H9 (cell line): ENCODE measurements around the gene NT5C. TPM values are rescaled to one million over a fixed set of nuclear protein-coding genes. Genes with fewer than 3 reads are reported as not detected.

Source experiments
- DNase-seq: peaks from one replicate; pipeline ENCODE4 v3.0.0-alpha.2; 2017
- H2AFZ ChIP-seq: one replicate; pipeline ENCODE4 v1.6.1; 2013; ENCODE audit warnings: mild to moderate bottlenecking, low read length, control low read depth, moderate library complexity
- H2AK5ac ChIP-seq: 2 replicates; pipeline ENCODE4 v1.6.1; 2013; ENCODE audit warnings: low read length, control low read depth, mixed read lengths; ENCODE audit not compliant: insufficient read length
- H2BK120ac ChIP-seq: one replicate; pipeline ENCODE4 v1.6.1; 2013; ENCODE audit warnings: low read depth, mild to moderate bottlenecking, low read length, control low read depth, inconsistent platforms; ENCODE audit not compliant: poor library complexity, severe bottlenecking
- H2BK12ac ChIP-seq: 2 replicates; pipeline ENCODE4 v1.6.1; 2013; ENCODE audit warnings: low read length, control low read depth, mixed read lengths, low read depth; ENCODE audit not compliant: insufficient read length
- H2BK15ac ChIP-seq: 2 replicates; pipeline ENCODE4 v1.6.1; 2013; ENCODE audit warnings: low read depth, low read length, control low read depth
- H2BK20ac ChIP-seq: one replicate; pipeline ENCODE4 v1.6.1; 2013; ENCODE audit warnings: low read depth, mild to moderate bottlenecking, low read length, control low read depth, inconsistent platforms; ENCODE audit not compliant: poor library complexity, severe bottlenecking
- H2BK5ac ChIP-seq: 2 replicates; pipeline ENCODE4 v1.6.1; 2013; ENCODE audit warnings: low read length, control low read depth, mixed read lengths; ENCODE audit not compliant: insufficient read length
- H3K14ac ChIP-seq: 2 replicates; pipeline ENCODE4 v1.6.1; 2013; ENCODE audit warnings: low read length, control low read depth; ENCODE audit not compliant: insufficient read depth
- H3K18ac ChIP-seq: 2 replicates; pipeline ENCODE4 v1.6.1; 2013; ENCODE audit warnings: low read depth, mild to moderate bottlenecking, mixed read lengths, low read length, control low read depth; ENCODE audit not compliant: insufficient read length
- H3K23ac ChIP-seq: 2 replicates; pipeline ENCODE4 v1.6.1; 2013; ENCODE audit warnings: low read length, control low read depth, mixed read lengths, low read depth; ENCODE audit not compliant: insufficient read length
- H3K23me2 ChIP-seq: 2 replicates; pipeline ENCODE4 v1.6.1; 2013; ENCODE audit warnings: low read depth, mild to moderate bottlenecking, mixed read lengths, low read length, control low read depth; ENCODE audit not compliant: insufficient read length, poor library complexity, severe bottlenecking
- H3K27ac ChIP-seq: 2 replicates; pipeline ENCODE4 v1.5.1; 2013; ENCODE audit warnings: low read length, control low read depth, mixed read lengths, low read depth; ENCODE audit not compliant: insufficient read length
- H3K27me3 ChIP-seq: 2 replicates; pipeline ENCODE4 v1.6.1; 2013; ENCODE audit warnings: low read length, control low read depth, inconsistent platforms; ENCODE audit not compliant: insufficient read depth
- H3K4ac ChIP-seq: 2 replicates; pipeline ENCODE4 v1.6.1; 2013; ENCODE audit warnings: low read depth, mild to moderate bottlenecking, control low read depth, inconsistent platforms, low read length, moderate library complexity
- H3K4me1 ChIP-seq: 2 replicates; pipeline ENCODE4 v1.6.1; 2013; ENCODE audit warnings: low read length, control low read depth, inconsistent platforms; ENCODE audit not compliant: insufficient read depth
- H3K4me2 ChIP-seq: 2 replicates; pipeline ENCODE4 v1.6.1; 2013; ENCODE audit warnings: low read length, control low read depth, mixed read lengths; ENCODE audit not compliant: insufficient read length, insufficient read depth
- H3K56ac ChIP-seq: 2 replicates; pipeline ENCODE4 v1.6.1; 2013; ENCODE audit warnings: low read depth, mild to moderate bottlenecking, mixed read lengths, low read length, control low read depth; ENCODE audit not compliant: insufficient read length
- H3K79me1 ChIP-seq: 2 replicates; pipeline ENCODE4 v1.6.1; 2013; ENCODE audit warnings: low read depth, mild to moderate bottlenecking, moderate library complexity, low read length, control low read depth, inconsistent platforms; ENCODE audit not compliant: insufficient read depth, poor library complexity, severe bottlenecking
- H3K79me2 ChIP-seq: 2 replicates; pipeline ENCODE4 v1.6.1; 2013; ENCODE audit warnings: low read length, control low read depth, inconsistent platforms; ENCODE audit not compliant: insufficient read depth
- H3K9ac ChIP-seq: 2 replicates; pipeline ENCODE4 v1.6.1; 2013; ENCODE audit warnings: low read length, control low read depth, mixed read lengths; ENCODE audit not compliant: insufficient read length; ENCODE audit errors: extremely low read depth
- H3K9me3 ChIP-seq: one replicate; pipeline ENCODE4 v1.6.1; 2013; ENCODE audit warnings: low read depth, low read length, inconsistent platforms; ENCODE audit not compliant: control insufficient read depth
- H3T11ph ChIP-seq: one replicate; pipeline ENCODE4 v1.6.1; 2013; ENCODE audit warnings: mild to moderate bottlenecking, low read length, control low read depth, inconsistent platforms
- H4K20me1 ChIP-seq: one replicate; pipeline ENCODE4 v1.6.1; 2013; ENCODE audit not compliant: control insufficient read depth, insufficient read length, insufficient read depth
- H4K5ac ChIP-seq: 2 replicates; pipeline ENCODE4 v1.6.1; 2013; ENCODE audit warnings: low read depth, mild to moderate bottlenecking, mixed read lengths, low read length, control low read depth; ENCODE audit not compliant: insufficient read length
- H4K8ac ChIP-seq: replicated peaks from 2 replicates; pipeline ENCODE4 v1.6.1; 2013; ENCODE audit warnings: low read length, control low read depth, mixed read lengths, low read depth; ENCODE audit not compliant: insufficient read length
- H4K91ac ChIP-seq: 2 replicates; pipeline ENCODE4 v1.6.1; 2013; ENCODE audit warnings: low read depth, mild to moderate bottlenecking, moderate library complexity, mixed read lengths, low read length, control low read depth; ENCODE audit not compliant: insufficient read length
- H3K27ac Mint-ChIP-seq, 3 experiments: 2 replicates in 2 of 3; 3 replicates in 1 of 3; pipeline ENCODE4 v1.8.0; 2020 to 2021; ENCODE audit warnings: mixed read lengths in 3 of 3, mild to moderate bottlenecking in 1 of 3, moderate library complexity in 1 of 3
- H3K27me3 Mint-ChIP-seq: 2 replicates; pipeline ENCODE4 v1.8.0; 2021; ENCODE audit warnings: low read depth, mild to moderate bottlenecking, moderate library complexity, mixed read lengths
- H3K36me3 Mint-ChIP-seq, 3 experiments: 2 replicates in 2 of 3; 3 replicates in 1 of 3; pipeline ENCODE4 v1.8.0; 2020 to 2021; ENCODE audit warnings: low read depth in 3 of 3, mixed read lengths in 3 of 3; ENCODE audit not compliant: insufficient read depth in 1 of 3
- H3K4me1 Mint-ChIP-seq, 2 experiments: 2 replicates each; pipeline ENCODE4 v1.8.0; 2020; ENCODE audit warnings: mixed read lengths in 2 of 2
- H3K4me3 Mint-ChIP-seq, 2 experiments: 2 replicates in 1 of 2; 3 replicates in 1 of 2; pipeline ENCODE4 v1.8.0; 2020 to 2021; ENCODE audit warnings: mild to moderate bottlenecking in 2 of 2, mixed read lengths in 2 of 2, moderate library complexity in 1 of 2
- H3K9me3 Mint-ChIP-seq, 2 experiments: 2 replicates in 1 of 2; 3 replicates in 1 of 2; pipeline ENCODE4 v1.8.0; 2020; ENCODE audit warnings: mild to moderate bottlenecking in 2 of 2, mixed read lengths in 2 of 2, moderate library complexity in 1 of 2
- CTCF ChIP-seq: fragments of 200-600 bp; sonication (generic); conservative IDR thresholded peaks from 3 replicates; pipeline ENCODE4 v1.8.0; 2021; ENCODE audit warnings: antibody characterized with exemption, mild to moderate bottlenecking
- WGBS: extraction: QIAGEN DNeasy Blood & Tissue Kit; methylation state at CpG from one replicate; pipeline ENCODE4 v1.1.7; 2013; ENCODE audit warnings: missing lambda C conversion rate, low lambda C conversion rate, mixed read lengths; ENCODE audit not compliant: insufficient read length; ENCODE audit errors: extremely low coverage; 5-methylcytosine and 5-hydroxymethylcytosine counted together
- total RNA-seq: library from RNA; stranded (reverse); gene quantifications from 2 replicates; pipeline ENCODE4 v1.2.1, GENCODE V29; 2021

Gene NT5C
- total RNA-seq, 1 experiment from 2014 or later = 77.7 TPM

DNA sequence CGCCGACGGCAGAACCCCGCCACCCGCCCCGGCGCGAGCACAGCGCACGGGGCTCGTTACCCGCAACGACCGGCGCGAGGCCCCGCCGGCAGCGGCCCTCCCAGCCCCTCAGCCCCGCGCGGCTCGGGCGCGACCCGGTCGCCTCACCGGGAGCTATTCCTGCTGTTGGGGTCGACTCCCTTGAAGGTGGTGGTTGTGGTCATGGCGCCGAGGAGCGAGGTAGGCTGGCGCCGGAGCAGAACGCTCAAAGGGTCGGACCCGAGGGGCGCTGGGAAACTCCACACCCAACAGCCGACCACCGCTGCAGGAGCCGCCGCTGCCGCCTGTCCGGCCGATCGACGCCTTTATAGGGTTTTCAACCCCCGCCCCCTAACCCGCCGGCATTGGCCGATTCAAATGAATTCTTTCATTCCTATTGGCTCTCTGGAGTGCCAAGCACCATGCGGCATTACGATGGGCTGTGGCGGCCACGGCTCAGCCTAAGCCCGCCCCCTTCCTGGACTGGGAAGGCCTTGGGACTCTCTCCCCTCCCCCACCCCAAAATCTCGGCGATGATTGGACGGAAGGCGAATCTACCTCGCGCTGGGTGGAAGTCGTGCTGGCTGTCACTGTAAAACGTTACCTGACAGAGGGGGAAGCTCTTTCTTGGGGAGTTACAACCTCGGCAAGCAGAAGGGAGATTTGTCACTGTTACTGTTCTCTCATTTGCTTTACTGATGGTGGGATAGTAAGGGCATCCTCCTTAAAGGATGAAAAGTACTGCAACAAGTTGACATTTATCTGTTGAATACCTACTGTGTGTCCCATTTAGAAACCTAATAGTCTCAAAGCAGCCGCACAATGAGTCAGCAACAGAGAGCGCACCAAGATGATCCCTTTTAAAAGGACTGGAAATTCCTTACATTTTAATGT is 22.9 kb upstream of the NT5C start, which contains the start of gene JPT1:
JPT1 (minus strand) TSS at position 318 of the 912 bp plus-strand sequence; CDS start at position 203, 115 bp downstream.
- peak within 1 kb of the TSS; percentile 39 for H3K18ac ChIP-seq
- H3K79me1 ChIP-seq = no peaks in the 10 kb centered on the region
- peaks cover 8% of the 10 kb centered on the region for H3K23me2 ChIP-seq
- H3K79me2 ChIP-seq = peaks cover 36% of the 10 kb centered on the region
- Mint-ChIP-seq H3K4me1 (peaks cover 27 to 45% of the 10 kb centered on the region in 2 experiments), H3K4me3 (peak within 1 kb of the TSS; percentile 94 to 99), H3K27me3 (peaks cover 2% of the 10 kb centered on the region; the same call in 1 of the 2 replicates), H3K9me3 (peaks cover 0 to 8% of the 10 kb centered on the region in 2 experiments; a peak in 2 of 5 replicates), H3K36me3 (peaks cover 15 to 32% (median 16%) of the 10 kb centered on the region in 3 experiments), H3K27ac (peak within 1 kb of the TSS; percentile 89 to 96 (median 94))
- no peak within 1 kb of the TSS for H2BK5ac ChIP-seq
- no peak within 1 kb of the TSS for H2BK12ac ChIP-seq
- no peaks in the 10 kb centered on the region for H3K9me3 ChIP-seq
- TF ChIP-seq CTCF = no peak
- H3K4ac ChIP-seq = no peak within 1 kb of the TSS
- no peak within 1 kb of the TSS for H2AK5ac ChIP-seq
- no peaks in the 10 kb centered on the region for H3K27me3 ChIP-seq
- H4K5ac ChIP-seq = no peak within 1 kb of the TSS
- H3K9ac ChIP-seq = peak within 1 kb of the TSS; percentile 90
- no peak within 1 kb of the TSS for H2BK15ac ChIP-seq
- no CpG with 5 or more reads among the region's 67 CpGs for WGBS
- H3K56ac ChIP-seq = no peak within 1 kb of the TSS
- H2BK120ac ChIP-seq = no peak within 1 kb of the TSS
- no peaks in the 10 kb centered on the region for H3K4me1 ChIP-seq
- peak within 1 kb of the TSS; percentile 67 for H3K14ac ChIP-seq
- H4K8ac ChIP-seq = no peak within 1 kb of the TSS
- no peaks in the 10 kb centered on the region for H4K20me1 ChIP-seq
- no peak within 1 kb of the TSS for H3T11ph ChIP-seq
- peak within 1 kb of the TSS; percentile 95 for H3K4me2 ChIP-seq
- DNase-seq = peak; percentile 100
- no peak within 1 kb of the TSS for H3K23ac ChIP-seq
- H4K91ac ChIP-seq = no peak within 1 kb of the TSS
- no peak within 1 kb of the TSS for H2BK20ac ChIP-seq
- no peak within 1 kb of the TSS for H3K27ac ChIP-seq
- no peak within 1 kb of the TSS for H2AFZ ChIP-seq
